A549 (cell line): Measurements from ENCODE around the gene CAPN13.

Experiments
- CHD4 ChIP-seq: fragments of 200-600 bp; sonication (generic); IDR thresholded peaks from 2 replicates; pipeline ENCODE4 v1.6.1; 2016; ENCODE audit warnings: antibody characterized with exemption, mild to moderate bottlenecking, borderline replicate concordance
- CTCF ChIP-seq: fragments of >200 bp; sonication (Bioruptor Twin); formaldehyde crosslinking; IDR thresholded peaks from 3 replicates; pipeline ENCODE4 v1.5.1; 2016
- EP300 ChIP-seq, 2 experiments: fragments of >200 bp; sonication (Bioruptor Twin); formaldehyde crosslinking; IDR thresholded peaks; 2 replicates in 1 of 2; 3 replicates in 1 of 2; pipeline ENCODE4 v1.6.1; 2016 to 2017
- FOSB ChIP-seq: fragments of 250-450 bp; sonication (Bioruptor Pico); IDR thresholded peaks from 2 replicates; pipeline ENCODE4 v1.5.0; 2020; ENCODE audit warnings: mild to moderate bottlenecking, moderate library complexity
- POLR2A ChIP-seq: IDR thresholded peaks from 2 replicates; pipeline ENCODE4 v1.6.1; 2012; ENCODE audit warnings: mild to moderate bottlenecking, low read length
- RAD21 ChIP-seq, 2 experiments: fragments of >200 bp in 1 of 2; sonication (Bioruptor Twin) in 1 of 2; formaldehyde crosslinking in 1 of 2; IDR thresholded peaks in 1 of 2; conservative IDR thresholded peaks in 1 of 2; 2 replicates in 1 of 2; 3 replicates in 1 of 2; pipeline ENCODE4 v1.6.1; 2012 to 2018; ENCODE audit warnings: inconsistent platforms in 1 of 2
- RCOR1 ChIP-seq: fragments of 150-350 bp; IDR thresholded peaks from 2 replicates; pipeline ENCODE4 v1.6.1; 2014; ENCODE audit warnings: antibody characterized with exemption, low read length, low read depth

- TF ChIP-seq CTCF (no peak), EP300 (IDR thresholded peaks at IDR 0.05) (no peak), RAD21 (conservative IDR thresholded peaks at IDR 0.05 in 1 of 2, IDR thresholded peaks at IDR 0.05 in 1 of 2) (no peak), RCOR1 (no peak), FOSB (CRISPR knock-in tag) (no peak), CHD4 (no peak), POLR2A (no peak)
Measured at GRCh38 chr2:30798536-30798991, 8.7 kb downstream of the CAPN13 start.
